Stomach (tissue), 4 donors: ENCODE data around the gene NLRC5.

Experiments used
- EP300 ChIP-seq: sonication (generic); formaldehyde crosslinking; IDR thresholded peaks from one replicate; pipeline ENCODE4 v1.6.1; 2017; ENCODE audit warnings: antibody characterized with exemption
- POLR2A ChIP-seq, 4 donors: fragments of 450-650 bp; IDR thresholded peaks; one replicate each; pipeline ENCODE4 v1.6.1; 2016; ENCODE audit warnings: antibody characterized with exemption in 4 of 4, control low read depth in 2 of 4, mild to moderate bottlenecking in 1 of 4, moderate library complexity in 1 of 4
- TF ChIP-seq, protein P1 (sequence below), 7 experiments: fragments of 450-650 bp in 4 of 7; fragments of 200-600 bp in 3 of 7; sonication (generic) in 3 of 7; IDR thresholded peaks; one replicate each; pipeline ENCODE4 v1.5.1; 2016 to 2019; ENCODE audit warnings: antibody characterized with exemption in 7 of 7, control low read depth in 2 of 7, mild to moderate bottlenecking in 1 of 7

DNA sequence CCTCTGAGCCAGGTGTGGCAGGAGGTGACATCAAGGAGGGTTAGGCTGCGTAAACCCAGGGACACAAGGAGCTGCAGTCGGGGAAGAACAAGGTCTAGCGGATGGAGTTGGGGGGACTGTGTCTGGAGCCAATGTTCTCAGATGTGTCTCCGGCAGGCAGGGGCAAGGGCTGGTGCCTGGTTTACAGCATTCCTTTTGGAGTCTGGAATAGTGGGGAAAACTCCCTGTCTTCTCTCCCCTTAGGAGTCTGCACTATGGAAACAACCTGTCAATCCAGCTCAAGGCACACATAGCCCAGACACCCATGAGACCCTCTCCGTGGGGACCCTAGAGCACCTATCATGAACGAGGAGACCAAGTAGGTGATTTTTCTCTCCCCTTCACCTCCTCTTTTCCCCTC, 27.5 kb downstream of the NLRC5 start:
- TF ChIP-seq, protein P1, sequence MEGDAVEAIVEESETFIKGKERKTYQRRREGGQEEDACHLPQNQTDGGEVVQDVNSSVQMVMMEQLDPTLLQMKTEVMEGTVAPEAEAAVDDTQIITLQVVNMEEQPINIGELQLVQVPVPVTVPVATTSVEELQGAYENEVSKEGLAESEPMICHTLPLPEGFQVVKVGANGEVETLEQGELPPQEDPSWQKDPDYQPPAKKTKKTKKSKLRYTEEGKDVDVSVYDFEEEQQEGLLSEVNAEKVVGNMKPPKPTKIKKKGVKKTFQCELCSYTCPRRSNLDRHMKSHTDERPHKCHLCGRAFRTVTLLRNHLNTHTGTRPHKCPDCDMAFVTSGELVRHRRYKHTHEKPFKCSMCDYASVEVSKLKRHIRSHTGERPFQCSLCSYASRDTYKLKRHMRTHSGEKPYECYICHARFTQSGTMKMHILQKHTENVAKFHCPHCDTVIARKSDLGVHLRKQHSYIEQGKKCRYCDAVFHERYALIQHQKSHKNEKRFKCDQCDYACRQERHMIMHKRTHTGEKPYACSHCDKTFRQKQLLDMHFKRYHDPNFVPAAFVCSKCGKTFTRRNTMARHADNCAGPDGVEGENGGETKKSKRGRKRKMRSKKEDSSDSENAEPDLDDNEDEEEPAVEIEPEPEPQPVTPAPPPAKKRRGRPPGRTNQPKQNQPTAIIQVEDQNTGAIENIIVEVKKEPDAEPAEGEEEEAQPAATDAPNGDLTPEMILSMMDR (IDR thresholded peaks at IDR 0.05), result no peak
- TF ChIP-seq POLR2A (IDR thresholded peaks at IDR 0.05) (no peak), EP300 (no peak)
